22Rv1 (cell line): Measurements from ENCODE around the gene PWWP2B.

Experiments
- CTCF ChIP-seq: fragments of 450-650 bp; IDR thresholded peaks from 2 replicates; pipeline ENCODE4 v1.5.1; 2017; ENCODE audit warnings: mild to moderate bottlenecking
- ZFX ChIP-seq: fragments of 450-650 bp; IDR thresholded peaks from 2 replicates; pipeline ENCODE4 v1.6.1; 2017; ENCODE audit warnings: antibody characterized with exemption, borderline replicate concordance

DNA sequence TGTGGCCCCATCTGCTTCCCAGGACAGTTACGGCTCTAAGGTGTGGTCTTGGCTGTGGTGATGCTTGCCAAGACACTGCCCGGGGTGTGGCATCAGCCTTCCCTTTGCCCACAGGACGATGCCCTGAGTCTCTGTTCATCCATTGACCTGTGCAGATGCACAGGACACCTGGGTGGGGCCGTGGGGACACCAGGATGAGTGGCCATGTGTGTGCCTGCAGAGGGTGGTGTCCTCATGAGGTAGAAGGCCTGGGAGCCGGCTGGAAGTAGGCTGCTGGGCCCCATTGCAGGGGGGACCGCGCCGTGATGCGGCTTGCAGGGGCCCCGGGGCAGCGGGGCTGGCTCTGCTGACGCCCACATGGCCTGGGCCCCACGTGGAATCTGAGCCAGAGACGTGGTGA is 22.4 kb upstream of the PWWP2B start:
- TF ChIP-seq CTCF, result no peak
- no peak for TF ChIP-seq ZFX
